Dendritic cell treated with granulocyte-macrophage colony-stimulating factor and Interleukin-4, amounts not matched to agents 40 ng/mL and 50 ng/mL, for 4 days (primary cell): Measurements from ENCODE around the gene FARS2.

Experiments
- H3K27ac Mint-ChIP-seq: one replicate; pipeline ENCODE4 v1.8.0; 2022; ENCODE audit warnings: mild to moderate bottlenecking, mixed read lengths
- H3K27me3 Mint-ChIP-seq: one replicate; pipeline ENCODE4 v1.8.0; 2022; ENCODE audit warnings: mild to moderate bottlenecking, mixed read lengths
- H3K36me3 Mint-ChIP-seq: one replicate; pipeline ENCODE4 v1.8.0; 2022; ENCODE audit warnings: low read depth, mixed read lengths
- H3K4me1 Mint-ChIP-seq: one replicate; pipeline ENCODE4 v1.8.0; 2022; ENCODE audit warnings: low read depth, mixed read lengths
- H3K4me3 Mint-ChIP-seq: one replicate; pipeline ENCODE4 v1.8.0; 2022; ENCODE audit warnings: mild to moderate bottlenecking, moderate library complexity, mixed read lengths
- H3K9me3 Mint-ChIP-seq: one replicate; pipeline ENCODE4 v1.8.0; 2022; ENCODE audit warnings: mixed read lengths
- intact Hi-C: fragments of 100-400 bp; cut with micrococcal nuclease; formaldehyde crosslinking; loops from one replicate; pipeline ENCODE4 v1.15.0; 2022

The FARS2 gene

DNA sequence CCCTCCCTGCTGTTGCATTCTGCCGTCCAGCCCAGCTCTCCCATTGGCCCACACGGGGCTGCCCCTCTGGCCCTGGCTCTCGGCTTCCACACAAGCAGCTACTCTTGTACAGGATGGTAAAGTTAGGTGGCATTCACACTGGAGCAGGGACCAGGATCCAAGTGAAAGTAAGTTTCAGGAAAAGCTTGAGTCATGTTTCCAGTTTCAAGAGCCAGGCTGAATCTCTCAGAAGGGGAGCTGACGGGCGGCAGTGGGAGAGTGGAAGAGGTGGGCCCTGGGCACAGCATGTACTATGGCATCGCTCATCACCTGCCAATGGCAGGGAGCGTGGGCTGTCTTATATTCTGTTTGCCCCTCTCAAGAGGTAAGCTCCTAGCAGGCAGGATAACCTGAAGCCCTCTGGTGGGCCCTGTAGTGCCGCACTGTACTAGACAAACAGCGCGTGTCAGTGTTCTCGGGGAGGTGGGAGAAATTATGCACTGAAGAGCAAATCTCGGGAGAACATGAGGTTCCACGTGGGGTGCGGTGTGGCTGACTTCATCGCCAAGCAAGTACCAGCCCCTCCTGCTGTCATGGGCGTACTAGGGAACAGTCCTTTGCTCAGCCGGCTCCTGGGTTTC, 503.9 kb downstream of the FARS2 start:
- Mint-ChIP-seq H3K4me3 (no peak overlapping the region), H3K4me1 (peaks cover 32% of the 10 kb centered on the region), H3K36me3 (no peaks in the 10 kb centered on the region), H3K9me3 (peaks cover 8% of the 10 kb centered on the region), H3K27ac (no peak overlapping the region), H3K27me3 (no peaks in the 10 kb centered on the region)
- intact Hi-C loops, result no loop called here

DNA sequence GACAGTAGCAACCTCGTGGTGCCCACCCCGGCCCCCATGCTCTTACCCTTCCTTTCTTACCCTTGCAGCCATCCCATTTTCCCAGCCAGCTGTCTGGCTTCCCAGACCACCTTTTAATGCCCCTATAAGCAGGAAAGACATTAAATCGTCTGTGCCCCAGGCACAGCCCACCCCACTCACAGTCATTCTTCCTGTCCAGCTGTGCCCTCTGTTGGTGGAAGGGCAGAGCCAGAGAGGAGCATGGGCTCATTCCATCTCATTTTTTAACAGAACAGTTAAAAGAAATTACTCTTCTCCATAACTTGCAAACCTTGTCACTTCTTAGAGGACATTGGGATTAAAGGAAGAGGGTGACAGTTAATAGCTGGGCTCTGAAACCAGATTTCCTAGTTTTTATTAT, 504.9 kb downstream of the FARS2 start:
- no peak overlapping the region for H3K27ac Mint-ChIP-seq
- H3K4me3 Mint-ChIP-seq, result no peak overlapping the region
- H3K9me3 Mint-ChIP-seq, result peaks cover 8% of the 10 kb centered on the region
- intact Hi-C loops, result no loop called here
- peaks cover 34% of the 10 kb centered on the region for H3K4me1 Mint-ChIP-seq
- no peaks in the 10 kb centered on the region for H3K27me3 Mint-ChIP-seq
- peaks cover 4% of the 10 kb centered on the region for H3K36me3 Mint-ChIP-seq

GRCh38 chr6:5767471-5767870, 506.2 kb downstream of the FARS2 start:
- H3K9me3 Mint-ChIP-seq, result peaks cover 8% of the 10 kb centered on the region
- H3K4me3 Mint-ChIP-seq, result no peak overlapping the region
- no peak overlapping the region for H3K27ac Mint-ChIP-seq
- peaks cover 6% of the 10 kb centered on the region for H3K36me3 Mint-ChIP-seq
- peaks cover 34% of the 10 kb centered on the region for H3K4me1 Mint-ChIP-seq
- no peaks in the 10 kb centered on the region for H3K27me3 Mint-ChIP-seq
- intact Hi-C loops, result no loop called here

DNA sequence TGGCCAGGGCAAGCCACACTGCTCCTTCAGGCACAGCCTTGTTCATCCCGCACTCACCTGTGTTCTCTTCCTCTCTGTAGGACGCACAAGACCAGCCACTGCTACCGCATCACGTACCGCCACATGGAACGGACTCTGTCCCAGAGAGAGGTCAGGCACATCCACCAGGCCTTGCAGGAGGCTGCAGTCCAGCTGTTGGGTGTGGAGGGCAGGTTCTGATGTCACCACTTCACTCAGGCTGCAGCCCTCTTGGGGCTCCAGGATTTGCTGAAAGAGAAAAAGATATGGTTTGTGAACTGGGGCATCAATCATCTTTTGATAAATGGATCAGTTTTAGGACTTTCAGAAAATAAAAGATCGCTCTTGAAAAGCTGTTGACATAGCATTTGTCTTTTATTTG, 509.9 kb downstream of the FARS2 start:
- intact Hi-C loops, result no loop called here
- H3K4me1 Mint-ChIP-seq, result peaks cover 16% of the 10 kb centered on the region
- no peak overlapping the region for H3K4me3 Mint-ChIP-seq
- H3K36me3 Mint-ChIP-seq, result peaks cover 6% of the 10 kb centered on the region
- peaks cover 8% of the 10 kb centered on the region for H3K9me3 Mint-ChIP-seq
- no peaks in the 10 kb centered on the region for H3K27me3 Mint-ChIP-seq
- H3K27ac Mint-ChIP-seq, result no peak overlapping the region

- Mint-ChIP-seq H3K27me3 (no peaks in the 10 kb centered on the region), H3K9me3 (peaks cover 8% of the 10 kb centered on the region), H3K4me3 (no peak overlapping the region), H3K4me1 (peaks cover 14% of the 10 kb centered on the region), H3K36me3 (peaks cover 6% of the 10 kb centered on the region), H3K27ac (no peak overlapping the region)
- intact Hi-C loops, result no loop called here
These were observed 510.6 kb downstream of the FARS2 start for GRCh38 chr6:5771759-5772390.

DNA sequence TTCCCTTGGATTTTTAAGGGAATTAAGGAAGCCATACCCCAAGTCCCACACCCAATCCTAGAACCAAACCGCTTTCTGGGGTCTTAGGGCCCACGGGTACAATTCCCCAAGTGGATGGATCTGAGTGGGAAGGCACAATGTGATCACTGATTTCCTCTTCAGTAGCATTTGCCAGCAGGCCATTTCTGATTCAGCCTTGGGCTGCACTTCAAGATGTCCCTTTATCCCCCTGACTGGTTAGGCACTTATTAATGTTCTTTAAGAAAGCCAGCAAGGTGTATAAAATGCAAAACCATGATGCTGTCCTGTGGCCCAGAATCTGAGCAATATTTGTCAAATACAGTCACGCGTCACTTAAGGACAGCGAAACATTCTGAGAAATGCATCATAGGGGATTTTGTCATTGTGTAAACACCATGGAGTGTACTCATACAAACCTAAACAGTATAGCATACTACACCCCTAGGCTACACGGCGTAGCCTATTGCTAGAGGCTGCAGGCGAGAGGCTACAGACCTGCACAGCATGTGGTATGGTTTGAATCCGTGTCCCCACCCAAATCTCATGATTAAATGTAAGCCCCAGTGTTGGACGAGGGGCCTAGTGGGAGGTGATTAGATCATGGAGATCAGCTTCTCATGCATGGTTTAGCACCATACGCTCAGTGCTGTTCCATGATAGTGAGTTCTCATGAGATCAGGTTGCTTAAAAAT, 511.3 kb downstream of the FARS2 start:
- Mint-ChIP-seq H3K27ac (no peak overlapping the region), H3K4me3 (no peak overlapping the region), H3K27me3 (no peaks in the 10 kb centered on the region), H3K9me3 (peaks cover 8% of the 10 kb centered on the region), H3K36me3 (peaks cover 6% of the 10 kb centered on the region), H3K4me1 (peaks cover 14% of the 10 kb centered on the region)
- intact Hi-C loops, result no loop called here

DNA sequence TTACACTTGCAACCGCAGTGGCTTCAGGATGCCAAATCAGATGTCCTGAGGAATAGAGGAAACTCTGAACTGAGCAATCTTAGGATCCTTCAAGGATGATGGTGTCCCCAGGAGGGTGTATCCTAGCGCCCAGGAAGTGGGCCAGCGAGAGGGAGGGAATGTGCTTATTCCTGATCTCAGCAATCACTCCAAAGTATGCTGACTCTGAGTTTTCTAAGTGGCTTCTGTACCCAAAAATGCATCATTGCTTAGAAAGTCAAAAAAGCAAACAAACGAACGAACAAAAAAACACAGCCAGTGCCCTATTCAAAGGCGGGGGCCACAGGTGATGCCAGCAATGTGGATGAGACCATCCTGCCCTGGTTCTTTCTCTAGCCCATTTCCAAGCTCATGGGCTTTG, 514.8 kb downstream of the FARS2 start:
- H3K36me3 Mint-ChIP-seq, result peaks cover 3% of the 10 kb centered on the region
- H3K9me3 Mint-ChIP-seq, result no peaks in the 10 kb centered on the region
- H3K27me3 Mint-ChIP-seq, result no peaks in the 10 kb centered on the region
- intact Hi-C loops, result no loop called here
- no peak overlapping the region for H3K27ac Mint-ChIP-seq
- no peak overlapping the region for H3K4me3 Mint-ChIP-seq
- H3K4me1 Mint-ChIP-seq, result no peaks in the 10 kb centered on the region

DNA sequence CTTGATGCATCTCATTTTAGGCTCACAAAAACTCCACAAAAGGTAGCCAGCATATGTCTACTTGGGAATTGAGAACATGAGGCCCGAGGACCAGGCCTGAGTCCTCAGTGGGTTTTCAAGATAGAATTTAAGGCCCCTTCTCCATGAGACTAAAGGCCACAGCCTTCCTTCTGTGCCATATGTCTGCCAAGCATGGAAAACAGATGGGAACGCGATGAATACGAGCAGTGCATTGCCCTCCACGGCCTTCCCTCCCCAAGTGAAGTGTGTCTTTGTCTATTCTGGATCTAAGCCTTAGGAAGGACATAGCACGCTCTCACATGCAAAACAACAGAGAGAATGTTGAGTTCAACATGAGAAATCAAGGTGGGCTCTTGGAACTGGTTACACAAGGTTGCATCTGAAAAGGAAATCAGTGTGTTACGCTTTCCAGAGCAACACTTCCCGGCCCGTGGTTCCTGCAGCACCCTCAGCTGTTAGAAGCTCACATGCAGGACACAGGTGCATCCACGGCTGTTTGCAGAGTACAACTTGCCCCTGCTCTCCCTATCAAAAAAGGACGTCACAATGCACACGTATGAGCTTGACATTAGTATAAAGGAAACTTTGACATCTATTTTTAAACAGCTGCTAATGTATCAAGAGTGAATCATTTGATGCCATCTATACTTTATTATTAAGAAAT, 515.5 kb downstream of the FARS2 start:
- no peaks in the 10 kb centered on the region for H3K36me3 Mint-ChIP-seq
- H3K27me3 Mint-ChIP-seq, result no peaks in the 10 kb centered on the region
- no peak overlapping the region for H3K27ac Mint-ChIP-seq
- peaks cover under 1% of the 10 kb centered on the region for H3K4me1 Mint-ChIP-seq
- no peaks in the 10 kb centered on the region for H3K9me3 Mint-ChIP-seq
- H3K4me3 Mint-ChIP-seq, result no peak overlapping the region
- intact Hi-C loops, result no loop called here

GRCh38 chr6:5778317-5778857, 517.1 kb downstream of the FARS2 start:
- Mint-ChIP-seq H3K9me3 (no peaks in the 10 kb centered on the region), H3K4me3 (no peak overlapping the region), H3K27me3 (no peaks in the 10 kb centered on the region), H3K36me3 (no peaks in the 10 kb centered on the region), H3K27ac (no peak overlapping the region), H3K4me1 (peaks cover 10% of the 10 kb centered on the region)
- intact Hi-C loops, result no loop called here

DNA sequence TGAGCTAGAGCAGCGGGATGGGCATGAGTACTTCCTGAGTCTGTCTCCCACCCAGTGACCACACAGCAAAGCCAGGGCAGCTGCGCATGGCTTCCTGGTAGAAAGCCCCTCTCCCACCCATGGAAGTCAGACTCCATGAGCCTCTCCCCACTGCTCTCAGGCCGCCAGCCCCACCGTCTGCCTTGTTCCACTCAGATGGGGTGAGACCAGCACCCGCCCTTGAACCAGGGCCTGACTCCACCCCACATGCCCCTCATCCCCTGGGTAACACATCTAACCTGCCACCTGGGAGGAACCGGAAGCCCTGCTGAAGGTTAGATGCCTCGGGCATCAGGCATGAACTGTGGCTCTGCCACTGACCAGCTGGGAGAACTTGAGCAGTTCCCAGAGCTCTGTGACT, 517.6 kb downstream of the FARS2 start:
- Mint-ChIP-seq H3K4me3 (no peak overlapping the region), H3K9me3 (no peaks in the 10 kb centered on the region), H3K27ac (no peak overlapping the region), H3K27me3 (no peaks in the 10 kb centered on the region), H3K4me1 (peaks cover 10% of the 10 kb centered on the region), H3K36me3 (no peaks in the 10 kb centered on the region)
- intact Hi-C loops, result no loop called here

GRCh38 chr6:5781019-5781418, 519.7 kb downstream of the FARS2 start:
- intact Hi-C loops, result no loop called here
- H3K27me3 Mint-ChIP-seq, result no peaks in the 10 kb centered on the region
- H3K27ac Mint-ChIP-seq, result no peak overlapping the region
- H3K9me3 Mint-ChIP-seq, result no peaks in the 10 kb centered on the region
- no peaks in the 10 kb centered on the region for H3K36me3 Mint-ChIP-seq
- H3K4me1 Mint-ChIP-seq, result peaks cover 10% of the 10 kb centered on the region
- H3K4me3 Mint-ChIP-seq, result no peak overlapping the region

- Mint-ChIP-seq H3K4me1 (peaks cover 10% of the 10 kb centered on the region), H3K4me3 (no peak overlapping the region), H3K27me3 (peaks cover 2% of the 10 kb centered on the region), H3K9me3 (no peaks in the 10 kb centered on the region), H3K27ac (no peak overlapping the region), H3K36me3 (no peaks in the 10 kb centered on the region)
- intact Hi-C loops, result no loop called here
These were observed 520.7 kb downstream of the FARS2 start for GRCh38 chr6:5781966-5782556.

DNA sequence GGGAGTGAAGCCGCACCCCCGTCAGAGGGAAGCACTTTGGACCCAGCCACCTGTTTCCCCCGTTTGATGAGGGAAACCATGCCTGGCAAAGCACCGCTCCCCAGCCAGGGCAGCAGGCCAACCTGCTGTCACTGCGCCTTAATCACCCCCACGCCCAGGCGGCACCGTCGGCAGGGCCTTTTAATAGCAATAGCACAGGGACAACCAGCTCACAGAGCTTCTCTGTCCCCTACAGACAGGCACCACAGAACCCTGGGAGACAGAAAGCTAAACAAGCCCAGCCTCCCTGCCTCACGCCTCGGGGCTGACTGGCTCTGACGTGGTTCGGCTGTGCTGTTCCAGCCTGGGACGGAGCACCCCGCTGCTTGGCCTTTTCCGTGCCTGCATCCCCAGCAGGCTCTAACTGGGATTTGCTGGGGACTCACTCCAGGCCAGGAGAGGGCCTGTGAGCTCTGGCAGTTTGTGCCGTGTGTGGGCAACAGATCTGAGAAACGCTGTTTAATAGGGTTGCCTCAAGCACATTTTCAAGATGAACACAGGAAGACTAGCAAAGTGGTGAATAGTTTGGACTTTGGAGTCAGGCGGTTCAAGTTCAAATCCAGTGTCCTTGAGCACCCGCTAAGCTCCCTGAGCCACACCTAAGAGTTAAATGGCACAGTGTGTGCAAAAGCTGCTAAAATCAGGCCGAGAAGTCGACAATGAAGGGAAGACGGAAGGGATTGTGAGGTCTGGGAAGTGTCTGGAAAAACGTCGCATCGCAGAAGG, 521.7 kb downstream of the FARS2 start:
- peaks cover 10% of the 10 kb centered on the region for H3K4me1 Mint-ChIP-seq
- no peaks in the 10 kb centered on the region for H3K9me3 Mint-ChIP-seq
- H3K27me3 Mint-ChIP-seq, result peaks cover 5% of the 10 kb centered on the region
- intact Hi-C loops, result no loop called here
- H3K36me3 Mint-ChIP-seq, result no peaks in the 10 kb centered on the region
- no peak overlapping the region for H3K4me3 Mint-ChIP-seq
- H3K27ac Mint-ChIP-seq, result no peak overlapping the region
